ENCODE measurements around the gene GFRA1.

GRCh38 chr10:116141855-116142254, 131.2 kb downstream of the GFRA1 start:
- TF ChIP-seq CHD2 (IDR thresholded peaks at IDR 0.05; ENCODE audit: low read length, partially characterized antibody) = no peak
- no peak for TF ChIP-seq CTCF (IDR thresholded peaks at IDR 0.05)
- TF ChIP-seq POLR2AphosphoS5 (IDR thresholded peaks at IDR 0.05; ENCODE audit: low read depth, low read length) = no peak
- no peak for TF ChIP-seq REST (IDR thresholded peaks at IDR 0.05; ENCODE audit: low read depth, low read length)
- TF ChIP-seq RXRA (IDR thresholded peaks at IDR 0.05; ENCODE audit: borderline replicate concordance, low read depth) = no peak
- TF ChIP-seq TCF12 (IDR thresholded peaks at IDR 0.05) = no peak
- TF ChIP-seq TEAD4 (IDR thresholded peaks at IDR 0.05; ENCODE audit: borderline replicate concordance, insufficient read depth) = no peak
- no peak for TF ChIP-seq RCOR1 (IDR thresholded peaks at IDR 0.05; ENCODE audit: low read length)

Data from SK-N-SH (cell line).